Stromal cell of bone marrow (primary cell): ENCODE measurements around the gene PRKCH.
"Not testable (repeated sequence)": the region's sequence is repeated elsewhere in the genome, so short reads cannot be mapped to it uniquely, and the experiment has no call there.

Experiments
- DNase-seq: peaks from one replicate; pipeline ENCODE4 v3.0.0-alpha.2; 2012; ENCODE audit warnings: low read depth

PRKCH gene

GRCh38 chr14:61459229-61459628, 137.8 kb downstream of the PRKCH start:
- DNase-seq: no peak

GRCh38 chr14:61460063-61460462, 138.7 kb downstream of the PRKCH start:
- DNase-seq: no peak

GRCh38 chr14:61460718-61461611, 139.6 kb downstream of the PRKCH start:
- no peak for DNase-seq

- DNase-seq: peak; percentile 62
Measured at GRCh38 chr14:61461808-61462275, 140.5 kb downstream of the PRKCH start.

- DNase-seq: no peak
Measured at GRCh38 chr14:61462566-61463193, 141.3 kb downstream of the PRKCH start.

- no peak for DNase-seq
Measured at GRCh38 chr14:61463664-61464285, 142.4 kb downstream of the PRKCH start.

- not testable (repeated sequence) for DNase-seq
Measured at GRCh38 chr14:61464539-61465320, 143.4 kb downstream of the PRKCH start.

- peak; percentile 88 for DNase-seq
Measured at GRCh38 chr14:61466249-61466904, 145.0 kb downstream of the PRKCH start.

- no peak for DNase-seq
Measured at GRCh38 chr14:61466905-61467280, 145.5 kb downstream of the PRKCH start.

- DNase-seq: no peak
Measured at GRCh38 chr14:61467296-61467695, 145.9 kb downstream of the PRKCH start.

GRCh38 chr14:61468063-61468825, 146.9 kb downstream of the PRKCH start:
- DNase-seq: no peak

GRCh38 chr14:61469781-61470180, 148.4 kb downstream of the PRKCH start:
- DNase-seq: no peak

GRCh38 chr14:61470261-61470960, 149.0 kb downstream of the PRKCH start:
- DNase-seq: peak; percentile 86

- DNase-seq: no peak
Measured at GRCh38 chr14:61470961-61471293, 149.5 kb downstream of the PRKCH start.

GRCh38 chr14:61471297-61472005, 150.1 kb downstream of the PRKCH start:
- no peak for DNase-seq

- DNase-seq: peak; percentile 95
Measured at GRCh38 chr14:61472011-61472672, 150.8 kb downstream of the PRKCH start.

GRCh38 chr14:61472801-61473376, 151.5 kb downstream of the PRKCH start:
- no peak for DNase-seq

GRCh38 chr14:61474015-61474414, 152.6 kb downstream of the PRKCH start:
- no peak for DNase-seq

GRCh38 chr14:61474701-61475100, 153.3 kb downstream of the PRKCH start:
- no peak for DNase-seq
